ENCODE results near the gene RIT2.

The RIT2 gene

DNA sequence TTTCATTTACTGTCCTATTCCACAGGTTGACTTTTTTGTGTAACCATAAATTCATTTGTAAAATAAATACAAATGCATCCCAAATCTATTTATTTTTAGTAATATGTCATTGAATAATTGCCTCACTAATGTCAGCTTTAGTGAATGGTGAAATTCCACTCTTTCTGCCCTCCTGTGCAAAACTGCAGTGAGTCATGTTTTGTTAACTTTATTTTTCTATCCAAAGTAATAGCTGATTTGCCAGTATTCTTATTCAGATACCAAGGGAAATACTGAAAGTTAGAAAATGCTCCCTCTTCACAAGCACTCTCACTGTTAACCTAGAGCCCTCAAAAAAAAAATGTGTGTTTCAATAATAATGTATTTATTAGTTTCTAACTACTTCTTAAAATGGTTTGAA is 322.8 kb downstream of the RIT2 start:
- no peak overlapping the region for H3K9ac ChIP-seq
- H3K27me3 ChIP-seq, result no peaks in the 10 kb centered on the region
- no peak overlapping the region for H3K27ac ChIP-seq
- no peak for TF ChIP-seq Cebpa-rat (IDR thresholded peaks at IDR 0.05)
- peaks cover 9% of the 10 kb centered on the region; the same call in 1 of the 2 replicates for H3K9me3 ChIP-seq
- no peak overlapping the region for H3K4me2 ChIP-seq
- no peaks in the 10 kb centered on the region for H3K36me3 ChIP-seq
- H3K4me1 ChIP-seq, result no peaks in the 10 kb centered on the region
- H4K20me1 ChIP-seq, result no peaks in the 10 kb centered on the region
- no peak overlapping the region for H3K4me3 ChIP-seq

DNA sequence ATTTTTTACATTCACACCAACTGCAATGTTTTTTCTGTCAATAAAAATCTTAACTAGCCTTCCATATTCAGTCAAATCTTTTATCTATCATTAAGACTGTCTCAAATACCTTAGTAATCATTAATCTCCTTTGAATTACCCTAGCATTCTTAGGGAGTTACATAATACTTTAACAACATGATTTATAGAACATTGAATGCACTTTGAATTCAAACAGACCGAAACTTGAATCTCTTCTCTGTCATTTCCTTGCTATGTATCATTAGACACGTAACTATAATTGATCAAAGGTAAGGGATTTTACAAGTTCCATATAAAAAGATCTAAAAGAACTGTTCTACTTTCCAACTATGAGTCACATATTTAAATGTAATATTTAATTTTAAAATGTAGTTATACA is 330.9 kb downstream of the RIT2 start:
- Histone ChIP-seq H3K4me2 (no peak overlapping the region), H3K9me3 (no peaks in the 10 kb centered on the region), H3K27me3 (no peaks in the 10 kb centered on the region), H3K4me1 (peaks cover 5% of the 10 kb centered on the region; the same call in 1 of the 2 replicates), H3K27ac (no peak overlapping the region), H3K4me3 (no peak overlapping the region), H4K20me1 (no peaks in the 10 kb centered on the region), H3K36me3 (no peaks in the 10 kb centered on the region), H3K9ac (no peak overlapping the region)
- no peak for TF ChIP-seq Cebpa-rat (IDR thresholded peaks at IDR 0.05)

DNA sequence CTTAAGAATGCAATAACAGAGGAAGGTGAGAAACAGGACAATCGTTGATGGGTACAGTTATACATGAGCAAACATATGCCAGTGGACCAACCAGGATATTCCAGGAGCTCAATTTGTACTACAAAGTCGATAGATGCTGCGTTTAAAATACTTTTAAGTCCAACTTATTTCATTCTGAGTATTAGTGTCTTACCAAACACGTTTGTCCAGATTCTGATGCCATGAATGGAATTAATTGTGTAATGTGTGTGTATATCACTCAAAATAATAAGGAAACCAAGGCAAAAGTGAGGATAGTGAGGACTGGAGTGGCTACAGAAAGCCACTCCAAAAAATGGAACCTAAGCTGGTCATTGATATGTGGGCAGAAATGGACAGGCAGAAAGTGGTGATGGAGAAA is 332.6 kb downstream of the RIT2 start:
- no peak overlapping the region for H3K27ac ChIP-seq
- no peaks in the 10 kb centered on the region for H4K20me1 ChIP-seq
- no peak overlapping the region for H3K9ac ChIP-seq
- no peak overlapping the region for H3K4me3 ChIP-seq
- H3K4me1 ChIP-seq, result peaks cover 5% of the 10 kb centered on the region; the same call in 1 of the 2 replicates
- no peaks in the 10 kb centered on the region for H3K27me3 ChIP-seq
- no peak for TF ChIP-seq Cebpa-rat (IDR thresholded peaks at IDR 0.05)
- H3K4me2 ChIP-seq, result no peak overlapping the region
- H3K36me3 ChIP-seq, result no peaks in the 10 kb centered on the region
- no peaks in the 10 kb centered on the region for H3K9me3 ChIP-seq

DNA sequence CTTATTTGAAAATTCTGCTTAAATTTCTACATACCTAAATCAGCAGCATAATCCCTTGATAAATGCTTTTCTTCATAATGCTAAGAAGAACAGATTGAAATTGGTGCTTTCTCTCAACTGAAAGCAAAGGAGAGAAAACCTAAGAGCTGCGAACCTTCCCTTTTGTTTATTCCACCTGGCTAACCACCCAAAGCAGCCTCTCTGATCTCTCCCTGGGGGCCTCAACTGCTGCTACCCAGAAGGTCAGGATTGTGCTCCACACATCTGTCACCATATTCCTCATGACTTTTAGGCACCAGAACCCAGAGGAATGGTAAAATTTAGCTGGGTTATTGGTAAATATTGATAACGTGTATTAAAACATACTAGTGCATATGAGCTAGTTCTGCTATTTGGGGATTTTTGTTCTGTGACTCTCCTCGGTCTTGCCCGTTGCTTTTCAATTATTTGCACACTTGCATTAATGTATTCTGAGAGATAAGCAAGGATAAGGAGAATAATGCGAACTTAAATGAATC is 334.1 kb downstream of the RIT2 start:
- H3K27ac ChIP-seq, result no peak overlapping the region
- peaks cover 5% of the 10 kb centered on the region; the same call in 1 of the 2 replicates for H3K4me1 ChIP-seq
- no peak overlapping the region for H3K9ac ChIP-seq
- H4K20me1 ChIP-seq, result no peaks in the 10 kb centered on the region
- no peak for TF ChIP-seq Cebpa-rat (IDR thresholded peaks at IDR 0.05)
- no peaks in the 10 kb centered on the region for H3K36me3 ChIP-seq
- peak overlapping the region; percentile 12; the same call in 1 of the 2 replicates for H3K4me2 ChIP-seq
- no peak overlapping the region for H3K4me3 ChIP-seq
- no peaks in the 10 kb centered on the region for H3K9me3 ChIP-seq
- no peaks in the 10 kb centered on the region for H3K27me3 ChIP-seq

GRCh38 chr18:42780171-42780570 is 335.3 kb downstream of the RIT2 start:
- no peak for TF ChIP-seq Cebpa-rat (IDR thresholded peaks at IDR 0.05)
- H3K36me3 ChIP-seq, result no peaks in the 10 kb centered on the region
- no peak overlapping the region for H3K9ac ChIP-seq
- H3K27ac ChIP-seq, result no peak overlapping the region
- no peaks in the 10 kb centered on the region for H3K27me3 ChIP-seq
- no peak overlapping the region for H3K4me2 ChIP-seq
- no peaks in the 10 kb centered on the region for H3K9me3 ChIP-seq
- H4K20me1 ChIP-seq, result no peaks in the 10 kb centered on the region
- no peak overlapping the region for H3K4me3 ChIP-seq
- H3K4me1 ChIP-seq, result peaks cover 5% of the 10 kb centered on the region; the same call in 1 of the 2 replicates

DNA sequence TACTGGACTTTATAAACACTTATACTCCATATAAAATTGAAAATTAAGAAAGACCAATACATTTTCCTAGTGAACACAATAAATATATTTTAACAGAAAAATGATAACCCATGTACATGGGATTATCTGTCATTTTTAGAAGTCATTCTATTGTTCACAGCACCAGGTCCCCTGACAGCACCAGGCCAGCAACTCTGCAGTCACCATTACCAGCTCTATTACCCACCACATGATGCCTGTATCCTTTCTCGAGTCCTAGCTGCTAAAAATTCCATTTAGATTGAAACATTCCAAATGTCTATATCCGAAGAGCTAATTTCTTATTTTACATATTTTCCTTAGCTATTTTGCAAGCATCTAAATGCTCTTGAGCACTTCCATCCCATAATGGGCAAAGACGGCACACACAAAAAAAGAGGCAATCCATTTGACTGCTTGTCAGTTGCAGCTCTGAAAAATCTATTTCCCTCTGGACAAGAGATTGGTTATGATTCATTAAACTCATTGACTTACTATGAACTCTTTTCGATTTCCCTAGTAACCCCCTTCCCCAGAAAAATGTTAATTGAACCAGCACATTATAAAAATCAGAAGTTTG is 336.9 kb downstream of the RIT2 start:
- Histone ChIP-seq H3K36me3 (no peaks in the 10 kb centered on the region), H3K4me1 (peaks cover 5% of the 10 kb centered on the region; the same call in 1 of the 2 replicates), H3K4me2 (no peak overlapping the region), H3K9ac (no peak overlapping the region), H3K27me3 (no peaks in the 10 kb centered on the region), H3K9me3 (no peaks in the 10 kb centered on the region), H3K27ac (no peak overlapping the region), H4K20me1 (no peaks in the 10 kb centered on the region), H3K4me3 (no peak overlapping the region)
- TF ChIP-seq Cebpa-rat (IDR thresholded peaks at IDR 0.05), result no peak

- H3K4me3 ChIP-seq, result no peak overlapping the region
- no peak overlapping the region for H3K9ac ChIP-seq
- no peak for TF ChIP-seq Cebpa-rat (IDR thresholded peaks at IDR 0.05)
- no peak overlapping the region for H3K4me2 ChIP-seq
- no peaks in the 10 kb centered on the region for H3K27me3 ChIP-seq
- no peaks in the 10 kb centered on the region for H3K36me3 ChIP-seq
- no peak overlapping the region for H3K27ac ChIP-seq
- H4K20me1 ChIP-seq, result no peaks in the 10 kb centered on the region
- no peaks in the 10 kb centered on the region for H3K9me3 ChIP-seq
- peaks cover 5% of the 10 kb centered on the region; the same call in 1 of the 2 replicates for H3K4me1 ChIP-seq
These were observed 337.5 kb downstream of the RIT2 start for GRCh38 chr18:42778024-42778423.

DNA sequence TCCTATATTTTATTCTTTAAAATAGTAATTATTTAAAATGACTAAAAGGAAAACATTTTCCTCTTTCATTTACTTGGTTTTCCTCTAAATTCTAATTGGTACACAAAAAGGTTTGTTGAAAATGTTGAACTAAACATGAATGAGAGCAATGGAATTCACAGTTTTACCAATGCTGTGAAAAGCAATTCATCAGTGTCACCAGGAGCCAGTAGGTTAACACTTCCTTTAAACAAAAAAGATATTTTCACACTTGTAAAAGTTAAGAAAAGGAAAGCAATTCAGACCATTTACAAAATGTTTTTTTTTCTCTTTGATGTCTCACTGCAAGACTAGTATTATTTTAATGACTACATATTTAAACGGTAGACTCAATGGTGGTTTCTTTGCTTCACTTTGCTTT is 341.6 kb downstream of the RIT2 start:
- Histone ChIP-seq H3K4me3 (no peak overlapping the region), H3K4me2 (no peak overlapping the region), H3K27ac (no peak overlapping the region), H3K4me1 (no peaks in the 10 kb centered on the region), H3K9me3 (no peaks in the 10 kb centered on the region), H3K36me3 (no peaks in the 10 kb centered on the region), H3K9ac (no peak overlapping the region), H4K20me1 (no peaks in the 10 kb centered on the region), H3K27me3 (no peaks in the 10 kb centered on the region)
- no peak for TF ChIP-seq Cebpa-rat (IDR thresholded peaks at IDR 0.05)

- Histone ChIP-seq H3K27me3 (no peaks in the 10 kb centered on the region), H4K20me1 (no peaks in the 10 kb centered on the region), H3K4me2 (no peak overlapping the region), H3K4me1 (no peaks in the 10 kb centered on the region), H3K36me3 (no peaks in the 10 kb centered on the region), H3K9ac (no peak overlapping the region), H3K4me3 (no peak overlapping the region), H3K27ac (no peak overlapping the region), H3K9me3 (no peaks in the 10 kb centered on the region)
- no peak for TF ChIP-seq Cebpa-rat (IDR thresholded peaks at IDR 0.05)
These were observed 343.5 kb downstream of the RIT2 start for GRCh38 chr18:42771936-42772335.

- no peak overlapping the region for H3K4me2 ChIP-seq
- no peak overlapping the region for H3K27ac ChIP-seq
- no peaks in the 10 kb centered on the region for H4K20me1 ChIP-seq
- no peaks in the 10 kb centered on the region for H3K27me3 ChIP-seq
- no peak for TF ChIP-seq Cebpa-rat (IDR thresholded peaks at IDR 0.05)
- no peaks in the 10 kb centered on the region for H3K36me3 ChIP-seq
- no peaks in the 10 kb centered on the region for H3K9me3 ChIP-seq
- no peak overlapping the region for H3K4me3 ChIP-seq
- no peaks in the 10 kb centered on the region for H3K4me1 ChIP-seq
- H3K9ac ChIP-seq, result no peak overlapping the region
These were observed 350.2 kb downstream of the RIT2 start for GRCh38 chr18:42765302-42765701.

Data from BLaER1 (cell line).